ENCODE results near the gene RNF152. TPM values are rescaled to one million over a fixed set of nuclear protein-coding genes. Genes with fewer than 3 reads are reported as not detected.

RNF152 gene
- total RNA-seq, 1 experiment from 2014 or later: 0.18 TPM

GRCh38 chr18:61931654-61932379, 39.0 kb upstream of the RNF152 start:
- ChIA-PET CTCF (no interaction called here), POLR2A (no interaction called here)
- intact Hi-C loops (cut with micrococcal nuclease; ENCODE audit: unreplicated experiment): no loop called here
- no peaks in the 10 kb centered on the region for H3K9me3 ChIP-seq (ENCODE audit: control insufficient read depth, insufficient read depth, low read depth, low read length)
- no peak for ATAC-seq
- no peak overlapping the region for H3K4me3 ChIP-seq (ENCODE audit: low read depth in 2 of 2, low read length in 2 of 2)
- no TSS peak for BruUV-seq (replicated peaks)
- no peaks in the 10 kb centered on the region for H3K27me3 ChIP-seq (ENCODE audit: control insufficient read depth, insufficient read depth, low read length)
- no peaks in the 10 kb centered on the region for H3K36me3 ChIP-seq (ENCODE audit: control insufficient read depth, insufficient read depth, low read length)
- TF ChIP-seq SIN3A (IDR thresholded peaks at IDR 0.05; ENCODE audit: borderline replicate concordance, insufficient read depth, low read depth, low read length) (no peak), REST (IDR thresholded peaks at IDR 0.05; ENCODE audit: insufficient read depth in 1 of 2, low read depth in 2 of 2, low read length in 1 of 2) (no peak), CTCF (IDR thresholded peaks at IDR 0.05) (no peak), POLR2AphosphoS5 (IDR thresholded peaks at IDR 0.05; ENCODE audit: low read depth, low read length) (no peak), TCF7L2 (IDR thresholded peaks at IDR 0.05; ENCODE audit: low read depth, low read length) (no peak)
- no peak for DNase-seq (ENCODE audit: low read depth, low spot score)
- in situ Hi-C loops (cut with HindIII; ENCODE audit: low pct_unique_long_range_greater_than_20kb, low sequenced_read_pairs): no loop called here
- no peak overlapping the region for H3K27ac ChIP-seq (ENCODE audit: low read length)
- no peaks in the 10 kb centered on the region for H3K4me1 ChIP-seq (ENCODE audit: control insufficient read depth, insufficient read depth, low read length)

GRCh38 chr18:61929881-61930640, 37.3 kb upstream of the RNF152 start:
- Histone ChIP-seq H3K4me3 (ENCODE audit: low read depth in 2 of 2, low read length in 2 of 2) (no peak overlapping the region), H3K36me3 (ENCODE audit: control insufficient read depth, insufficient read depth, low read length) (no peaks in the 10 kb centered on the region), H3K27me3 (ENCODE audit: control insufficient read depth, insufficient read depth, low read length) (no peaks in the 10 kb centered on the region), H3K27ac (ENCODE audit: low read length) (no peak overlapping the region), H3K4me1 (ENCODE audit: control insufficient read depth, insufficient read depth, low read length) (no peaks in the 10 kb centered on the region), H3K9me3 (ENCODE audit: control insufficient read depth, insufficient read depth, low read depth, low read length) (no peaks in the 10 kb centered on the region)
- BruUV-seq (replicated peaks): no TSS peak
- intact Hi-C loops (cut with micrococcal nuclease; ENCODE audit: unreplicated experiment): no loop called here
- in situ Hi-C loops (cut with HindIII; ENCODE audit: low pct_unique_long_range_greater_than_20kb, low sequenced_read_pairs): no loop called here
- CTCF ChIA-PET: no interaction called here
- TF ChIP-seq TCF7L2 (IDR thresholded peaks at IDR 0.05; ENCODE audit: low read depth, low read length) (no peak), REST (IDR thresholded peaks at IDR 0.05; ENCODE audit: insufficient read depth in 1 of 2, low read depth in 2 of 2, low read length in 1 of 2) (no peak), POLR2AphosphoS5 (IDR thresholded peaks at IDR 0.05; ENCODE audit: low read depth, low read length) (no peak), SIN3A (IDR thresholded peaks at IDR 0.05; ENCODE audit: borderline replicate concordance, insufficient read depth, low read depth, low read length) (no peak), CTCF (IDR thresholded peaks at IDR 0.05) (no peak)
- ATAC-seq (no peak), DNase-seq (ENCODE audit: low read depth, low spot score) (no peak)
- POLR2A ChIA-PET: no interaction called here

All from Panc1 (cell line).